Neural crest cell (in vitro differentiated cells): ENCODE measurements around the gene ST8SIA6. TPM values are rescaled to one million over a fixed set of nuclear protein-coding genes. Genes with fewer than 3 reads are reported as not detected.

Experiments
- DNase-seq: peaks from one replicate; pipeline ENCODE4 v3.0.0; 2021; ENCODE audit warnings: low read depth, mixed read lengths, low spot score
- H3K27ac Mint-ChIP-seq: one replicate; pipeline ENCODE4 v1.8.0; 2021; ENCODE audit warnings: mild to moderate bottlenecking, mixed read lengths; ENCODE audit not compliant: unreplicated experiment
- H3K27me3 Mint-ChIP-seq: 2 replicates; pipeline ENCODE4 v1.8.0; 2021; ENCODE audit warnings: low read depth, mild to moderate bottlenecking, mixed read lengths
- H3K36me3 Mint-ChIP-seq: 2 replicates; pipeline ENCODE4 v1.8.0; 2021; ENCODE audit warnings: low read depth, mild to moderate bottlenecking, mixed read lengths
- H3K4me1 Mint-ChIP-seq: 2 replicates; pipeline ENCODE4 v1.8.0; 2021; ENCODE audit warnings: mixed read lengths
- H3K4me3 Mint-ChIP-seq: one replicate; pipeline ENCODE4 v1.8.0; 2021; ENCODE audit warnings: mild to moderate bottlenecking, mixed read lengths
- H3K9me3 Mint-ChIP-seq: 2 replicates; pipeline ENCODE4 v1.8.0; 2021; ENCODE audit warnings: mixed read lengths
- total RNA-seq: library from RNA; stranded (reverse); gene quantifications from 2 replicates; pipeline ENCODE4 v1.2.1, GENCODE V29; 2021
- TF ChIP-seq, protein P1 (sequence below): fragments of 200-600 bp; sonication (generic); conservative IDR thresholded peaks from 2 replicates; pipeline ENCODE4 v1.5.0; 2021; ENCODE audit warnings: antibody characterized with exemption, mild to moderate bottlenecking

The ST8SIA6 gene
- total RNA-seq, 1 donor from 2014 or later, result not detected

DNA sequence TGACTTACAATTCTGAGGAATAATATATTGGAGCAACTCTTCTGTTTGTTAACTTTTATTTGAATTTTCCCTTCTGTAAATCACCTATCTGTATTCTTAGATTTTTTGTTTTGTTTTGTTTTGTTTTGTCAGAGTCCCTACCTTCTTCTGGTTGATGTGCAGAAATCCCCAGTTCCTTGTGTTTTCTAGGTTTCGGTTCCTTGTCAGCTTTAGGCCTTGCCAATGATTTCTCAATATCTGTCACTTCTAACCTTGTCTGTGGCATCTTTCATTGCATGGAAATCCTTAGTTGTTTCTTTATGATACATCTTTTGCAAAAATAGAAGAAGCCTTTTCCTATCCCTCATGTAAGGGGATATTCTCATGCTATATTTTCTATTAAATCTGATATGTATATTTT is 21.7 kb upstream of the ST8SIA6 start:
- no peaks in the 10 kb centered on the region for H3K4me1 Mint-ChIP-seq
- no peak overlapping the region for H3K27ac Mint-ChIP-seq
- no peak for DNase-seq
- H3K36me3 Mint-ChIP-seq, result no peaks in the 10 kb centered on the region
- H3K4me3 Mint-ChIP-seq, result no peak overlapping the region
- H3K9me3 Mint-ChIP-seq, result no peaks in the 10 kb centered on the region
- peaks cover 38% of the 10 kb centered on the region for H3K27me3 Mint-ChIP-seq
- TF ChIP-seq, protein P1, sequence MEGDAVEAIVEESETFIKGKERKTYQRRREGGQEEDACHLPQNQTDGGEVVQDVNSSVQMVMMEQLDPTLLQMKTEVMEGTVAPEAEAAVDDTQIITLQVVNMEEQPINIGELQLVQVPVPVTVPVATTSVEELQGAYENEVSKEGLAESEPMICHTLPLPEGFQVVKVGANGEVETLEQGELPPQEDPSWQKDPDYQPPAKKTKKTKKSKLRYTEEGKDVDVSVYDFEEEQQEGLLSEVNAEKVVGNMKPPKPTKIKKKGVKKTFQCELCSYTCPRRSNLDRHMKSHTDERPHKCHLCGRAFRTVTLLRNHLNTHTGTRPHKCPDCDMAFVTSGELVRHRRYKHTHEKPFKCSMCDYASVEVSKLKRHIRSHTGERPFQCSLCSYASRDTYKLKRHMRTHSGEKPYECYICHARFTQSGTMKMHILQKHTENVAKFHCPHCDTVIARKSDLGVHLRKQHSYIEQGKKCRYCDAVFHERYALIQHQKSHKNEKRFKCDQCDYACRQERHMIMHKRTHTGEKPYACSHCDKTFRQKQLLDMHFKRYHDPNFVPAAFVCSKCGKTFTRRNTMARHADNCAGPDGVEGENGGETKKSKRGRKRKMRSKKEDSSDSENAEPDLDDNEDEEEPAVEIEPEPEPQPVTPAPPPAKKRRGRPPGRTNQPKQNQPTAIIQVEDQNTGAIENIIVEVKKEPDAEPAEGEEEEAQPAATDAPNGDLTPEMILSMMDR, result no peak

DNA sequence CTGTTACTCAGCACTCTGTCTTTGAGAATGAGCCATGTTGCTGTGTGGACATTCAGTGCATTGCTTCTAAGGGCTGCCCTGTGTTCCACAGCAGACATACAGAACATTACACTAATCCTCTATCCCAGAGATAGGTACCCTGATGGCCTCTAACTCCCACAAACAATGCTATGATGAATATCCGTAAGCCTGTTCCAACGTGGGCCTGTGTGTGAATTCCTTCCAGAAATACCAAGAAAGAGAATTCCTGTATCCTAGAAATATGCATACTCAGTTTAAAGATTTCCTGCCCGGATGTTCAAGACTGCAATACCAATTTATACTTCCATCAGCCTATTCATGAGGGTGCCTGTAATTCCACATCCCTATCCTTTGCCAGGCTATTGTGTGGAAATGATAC is 21.3 kb upstream of the ST8SIA6 start:
- TF ChIP-seq, protein P1, result no peak
- Mint-ChIP-seq H3K4me1 (no peaks in the 10 kb centered on the region), H3K27me3 (peaks cover 38% of the 10 kb centered on the region), H3K9me3 (no peaks in the 10 kb centered on the region), H3K27ac (no peak overlapping the region), H3K4me3 (no peak overlapping the region), H3K36me3 (no peaks in the 10 kb centered on the region)
- no peak for DNase-seq

DNA sequence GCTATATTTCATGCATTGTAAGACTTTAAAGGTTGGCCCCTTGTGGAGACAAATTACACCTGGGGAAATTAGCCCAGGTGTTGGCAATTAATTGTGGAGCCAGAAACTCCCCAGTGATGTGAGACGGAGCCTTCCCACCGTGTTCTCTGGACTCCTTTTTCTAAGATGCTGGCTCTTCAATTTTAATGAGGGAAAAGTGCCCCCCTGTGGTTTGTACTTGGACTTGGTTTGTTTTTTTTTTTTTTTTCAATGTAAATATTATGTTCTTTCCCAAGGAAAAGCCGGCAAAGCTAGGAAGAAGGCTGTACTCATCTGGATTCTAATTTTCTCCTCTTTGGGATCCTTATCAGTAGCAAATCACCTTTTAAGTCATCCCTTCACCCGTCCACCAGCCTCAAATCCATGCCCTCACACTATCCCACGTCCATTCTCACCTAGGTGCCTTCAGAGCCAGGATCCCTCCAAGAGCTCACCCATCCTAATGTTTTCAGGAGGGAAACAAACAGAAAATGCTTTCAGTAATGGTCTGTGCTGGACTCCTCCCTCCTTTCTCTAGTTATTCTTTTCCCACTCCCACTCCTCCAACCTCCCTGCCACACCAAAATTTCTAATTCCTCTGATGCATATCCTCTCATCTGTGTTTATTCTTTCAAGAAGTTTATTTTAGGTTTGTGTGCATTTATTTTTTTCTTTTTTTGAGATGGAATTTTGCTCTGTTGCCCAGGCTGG is 20.4 kb upstream of the ST8SIA6 start:
- TF ChIP-seq, protein P1, result peak; percentile 34
- Mint-ChIP-seq H3K9me3 (no peaks in the 10 kb centered on the region), H3K27ac (no peak overlapping the region), H3K4me1 (no peaks in the 10 kb centered on the region), H3K36me3 (no peaks in the 10 kb centered on the region), H3K27me3 (peaks cover 38% of the 10 kb centered on the region), H3K4me3 (no peak overlapping the region)
- no peak for DNase-seq

DNA sequence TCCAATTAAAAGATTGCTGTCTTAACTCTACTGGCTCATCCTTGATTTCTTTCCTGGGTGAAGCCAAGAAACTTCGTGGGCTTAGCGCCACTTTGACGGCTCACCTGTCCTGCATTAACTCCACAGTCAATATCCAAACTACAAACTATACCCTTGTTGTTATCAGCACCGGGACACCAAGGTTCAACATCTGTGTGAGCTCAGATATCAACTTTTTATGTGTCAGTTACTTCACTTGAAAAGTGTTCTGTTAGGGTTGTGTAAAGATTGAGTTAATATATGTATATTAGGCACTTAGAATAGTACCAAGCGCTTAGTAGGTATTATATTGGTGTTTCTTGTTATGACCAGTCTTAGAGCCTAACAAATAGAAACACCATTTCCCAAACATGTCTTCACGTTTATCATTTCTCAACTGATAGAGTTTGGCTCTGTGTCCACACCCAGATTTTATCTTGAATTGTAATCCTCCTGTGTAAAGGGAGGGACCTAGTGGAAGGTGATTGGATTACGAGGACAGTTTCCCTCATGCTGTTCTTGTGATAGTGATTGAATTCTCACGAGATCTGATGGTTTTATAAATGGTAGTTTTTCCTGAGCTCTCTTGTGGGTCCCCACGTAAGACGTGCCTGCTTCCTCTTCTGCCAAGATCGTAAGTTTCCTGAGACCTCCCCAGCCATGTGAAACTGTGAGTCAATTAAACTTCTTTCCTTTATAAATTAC is 19.0 kb upstream of the ST8SIA6 start:
- no peaks in the 10 kb centered on the region for H3K9me3 Mint-ChIP-seq
- no peaks in the 10 kb centered on the region for H3K36me3 Mint-ChIP-seq
- TF ChIP-seq, protein P1, result no peak
- DNase-seq, result no peak
- peaks cover 37% of the 10 kb centered on the region for H3K27me3 Mint-ChIP-seq
- no peak overlapping the region for H3K27ac Mint-ChIP-seq
- no peak overlapping the region for H3K4me3 Mint-ChIP-seq
- no peaks in the 10 kb centered on the region for H3K4me1 Mint-ChIP-seq

DNA sequence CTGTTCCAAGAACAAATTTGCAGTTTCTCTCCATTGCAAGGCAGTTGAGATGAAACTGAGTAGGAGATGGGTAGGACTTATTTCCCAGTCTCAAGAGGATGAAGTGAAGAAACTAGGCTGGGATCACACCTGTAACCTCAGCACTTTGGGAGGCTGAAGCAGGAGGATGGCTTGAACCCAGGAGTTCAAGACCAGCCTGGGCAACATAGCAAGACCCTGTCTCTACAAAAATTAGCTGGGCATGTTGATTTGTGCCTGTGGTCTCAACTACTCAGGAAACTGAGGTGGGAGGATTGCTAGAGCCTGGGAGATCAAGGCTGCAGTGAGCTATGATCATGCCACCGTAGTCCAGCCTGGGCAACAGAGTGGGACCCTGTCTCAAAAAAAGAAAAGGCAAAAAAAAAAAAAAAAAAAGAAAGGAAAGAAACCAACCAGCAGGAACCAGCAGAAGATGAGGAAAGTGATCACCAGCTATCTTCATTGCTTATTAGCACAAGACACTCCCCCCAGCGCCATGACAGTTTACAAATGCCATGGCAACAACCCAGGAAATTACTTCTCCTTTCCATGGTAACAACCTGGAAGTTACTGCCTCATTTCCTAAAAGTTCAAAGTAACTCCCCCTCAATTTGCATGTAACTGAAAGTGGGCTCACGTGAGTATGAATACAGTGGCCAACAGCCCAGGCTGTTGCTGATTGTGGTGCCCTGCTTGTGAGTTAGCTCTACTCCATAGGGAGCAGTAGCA is 18.3 kb upstream of the ST8SIA6 start:
- no peak for DNase-seq
- Mint-ChIP-seq H3K36me3 (no peaks in the 10 kb centered on the region), H3K27ac (no peak overlapping the region), H3K27me3 (peaks cover 32% of the 10 kb centered on the region), H3K4me1 (no peaks in the 10 kb centered on the region), H3K4me3 (no peak overlapping the region), H3K9me3 (no peaks in the 10 kb centered on the region)
- TF ChIP-seq, protein P1, result no peak
